HG02759 (cell line): ENCODE results near the gene URI1.
"Not testable (repeated sequence)": the region's sequence is repeated elsewhere in the genome, so short reads cannot be mapped to it uniquely, and the experiment has no call there.

Experiments used
- ATAC-seq: cut with Tn5 transposase; IDR thresholded peaks from one replicate; pipeline ENCODE4 v1.9.1; 2021; ENCODE audit warnings: mild to moderate bottlenecking, moderate library complexity; ENCODE audit not compliant: unreplicated experiment

Gene URI1

DNA sequence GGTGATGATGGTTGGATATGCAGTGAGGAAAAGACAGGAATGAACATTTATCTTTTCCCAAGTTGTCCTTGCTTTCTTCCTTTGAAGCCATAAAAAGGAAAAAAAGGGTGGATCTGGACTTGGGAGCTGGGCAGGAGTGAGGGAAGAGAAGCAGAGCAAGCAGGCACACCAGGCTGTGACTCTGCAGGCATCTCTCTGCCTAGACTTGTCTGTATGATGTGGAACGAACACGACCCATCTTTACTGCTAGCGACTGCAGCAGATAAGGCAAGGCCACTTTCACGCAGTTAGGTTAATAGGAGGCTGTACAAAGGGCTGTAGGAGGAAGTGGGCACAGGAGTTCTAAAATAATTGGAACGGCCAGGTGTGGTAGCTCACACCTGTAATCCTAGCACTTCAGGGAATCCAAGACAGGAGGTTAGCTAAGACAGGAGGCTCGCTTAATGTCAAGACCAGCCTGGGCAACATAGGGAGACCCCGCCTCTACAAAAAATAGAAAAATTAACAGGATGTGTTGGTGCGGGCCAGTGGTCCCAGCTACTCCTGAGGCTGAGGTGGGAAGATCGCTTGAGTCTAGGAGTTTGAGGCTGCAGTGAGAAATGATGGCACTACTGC lies 961 bp upstream of the URI1 start:
- no peak for ATAC-seq

DNA sequence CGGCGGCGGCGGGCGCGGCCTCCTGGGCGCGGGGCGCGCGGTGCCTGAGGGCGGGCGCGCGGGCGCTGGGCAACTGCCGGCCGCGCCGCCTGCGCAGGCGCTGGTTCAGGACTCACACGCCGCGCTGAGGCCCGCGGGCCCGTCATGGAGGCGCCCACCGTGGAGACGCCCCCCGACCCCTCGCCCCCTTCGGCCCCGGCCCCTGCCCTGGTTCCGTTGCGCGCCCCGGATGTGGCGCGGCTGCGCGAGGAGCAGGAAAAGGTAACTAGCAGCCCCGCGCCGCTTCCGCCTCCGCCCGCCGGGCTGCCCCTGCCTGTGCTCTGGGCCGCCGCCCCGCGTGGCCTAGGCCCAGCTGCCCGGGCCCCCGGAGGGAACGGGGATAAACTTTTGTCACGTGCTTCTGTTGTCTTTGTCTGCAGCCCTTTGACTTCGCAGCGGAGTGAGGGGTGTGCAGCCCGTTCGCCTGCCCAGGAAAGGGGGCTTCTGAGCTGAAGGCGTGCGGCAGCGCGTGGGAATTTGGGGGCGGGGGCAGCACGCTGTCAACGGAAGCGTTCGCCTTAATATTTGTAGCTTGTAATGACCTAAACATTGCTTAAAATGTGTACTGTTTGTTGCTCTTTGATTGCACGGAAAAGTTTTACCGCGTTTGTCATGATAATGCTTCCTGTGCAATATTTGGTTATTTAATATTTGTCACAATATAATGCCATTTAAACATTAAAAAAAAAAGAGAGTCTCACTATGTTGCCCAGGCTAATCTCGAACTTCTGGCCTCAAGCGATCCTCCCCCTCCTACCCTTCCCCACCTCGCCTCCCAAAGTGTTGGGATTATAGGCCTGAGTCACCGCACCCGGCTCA lies 594 bp downstream of the URI1 start:
- peak; percentile 81 for ATAC-seq

DNA sequence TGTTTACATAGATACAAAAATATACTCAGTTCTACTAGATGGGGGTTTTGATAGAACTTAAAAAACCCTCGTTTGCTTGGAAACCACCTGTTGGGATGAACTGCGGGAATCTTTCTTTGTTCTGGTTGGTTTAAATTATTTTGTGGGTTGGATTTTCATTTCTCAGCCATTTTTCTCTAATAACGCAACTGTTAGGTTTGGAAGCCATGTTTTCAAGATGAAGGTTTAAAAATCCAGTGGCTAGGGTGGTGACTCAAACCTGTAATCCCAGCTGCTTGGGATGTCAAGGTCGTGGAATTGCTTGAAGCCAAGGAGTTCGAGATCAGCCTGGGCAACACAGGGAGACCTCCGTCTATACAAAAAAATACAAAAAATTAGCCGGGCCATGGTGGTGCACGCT lies 1.6 kb downstream of the URI1 start:
- ATAC-seq = no peak

DNA sequence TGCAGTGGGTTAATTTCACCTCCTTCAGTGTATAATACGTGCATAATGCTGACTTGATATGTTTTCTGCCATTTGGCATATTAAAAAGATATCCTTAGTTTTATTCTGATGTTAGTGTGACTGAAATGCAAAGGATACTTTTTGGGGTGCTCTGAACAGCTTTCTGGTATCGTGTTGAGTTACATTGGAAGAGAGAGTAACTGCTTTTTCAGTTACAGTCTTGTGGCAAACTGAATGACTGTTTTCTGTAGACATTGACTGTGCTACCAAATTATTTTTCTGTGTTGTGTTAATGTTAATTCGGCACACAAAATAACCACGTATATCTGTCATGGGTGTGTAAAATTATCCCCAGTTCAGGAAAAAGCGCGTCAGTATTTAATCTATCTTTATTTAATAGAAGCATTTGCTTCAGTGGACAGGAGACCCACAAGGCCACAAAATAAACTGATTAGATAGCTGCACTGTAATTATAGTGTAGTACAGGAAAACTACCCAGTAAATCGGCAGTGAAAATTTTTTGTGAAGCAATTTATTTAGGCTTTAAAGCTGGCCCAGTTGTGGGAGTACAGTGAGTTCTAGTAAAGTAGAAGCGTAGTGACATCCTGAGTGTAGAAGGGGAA lies 2.5 kb downstream of the URI1 start:
- no peak for ATAC-seq

DNA sequence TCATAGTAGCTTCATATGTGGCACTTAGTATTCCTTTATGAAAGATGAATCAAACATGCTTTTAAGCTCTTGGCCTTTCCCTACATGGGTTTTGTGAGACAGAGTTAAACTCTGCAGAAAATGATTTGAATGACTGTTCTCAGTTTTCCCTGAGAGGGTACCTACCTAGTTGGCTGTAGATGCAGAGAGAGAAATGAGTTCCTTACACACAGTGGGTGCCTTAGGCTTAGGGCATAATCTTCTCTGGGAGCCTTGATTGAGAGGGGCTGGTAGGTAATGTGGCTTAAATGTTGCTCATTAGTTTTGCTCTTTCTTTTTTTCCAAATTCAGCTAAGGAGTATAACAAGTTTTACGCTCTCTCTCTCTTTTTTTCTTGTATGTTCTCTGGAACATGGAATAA lies 3.0 kb downstream of the URI1 start:
- no peak for ATAC-seq

DNA sequence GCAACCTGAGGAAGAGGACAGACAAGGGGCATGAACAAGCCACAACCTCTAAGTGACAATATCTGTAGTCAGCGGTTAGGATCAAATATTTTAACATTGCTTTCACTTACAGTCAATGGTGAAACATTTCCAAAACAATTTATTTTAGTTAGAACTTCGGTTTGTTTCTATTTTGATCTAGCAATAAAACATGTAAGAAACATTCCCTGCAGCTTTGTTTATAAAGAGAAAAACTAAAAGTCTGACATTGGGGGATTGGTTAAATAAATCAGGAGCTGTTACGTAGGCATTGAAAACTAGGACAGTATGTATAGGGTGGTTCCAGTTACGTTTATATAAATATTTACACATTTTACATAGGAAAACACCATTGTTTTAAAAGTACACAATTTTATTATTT lies 3.4 kb downstream of the URI1 start:
- no peak for ATAC-seq

DNA sequence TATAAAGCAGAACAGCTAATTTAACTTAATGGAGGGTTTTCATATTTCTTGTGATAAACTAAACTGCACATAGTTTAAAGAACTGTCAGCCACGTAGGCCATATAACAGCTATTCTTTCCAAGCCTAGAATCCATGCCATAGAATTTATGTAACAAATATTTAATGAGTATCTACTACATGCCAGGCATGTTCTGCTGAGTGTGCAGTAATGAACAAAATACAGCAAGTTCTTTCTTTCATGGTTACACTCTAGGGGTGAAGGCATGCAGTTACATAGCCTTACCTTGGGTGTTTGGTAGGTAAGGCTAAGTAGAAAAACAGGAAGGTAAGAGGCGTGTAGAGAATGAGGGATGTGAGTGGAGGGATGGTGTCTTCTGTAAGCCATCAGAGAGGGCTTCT lies 4.6 kb downstream of the URI1 start:
- no peak for ATAC-seq

DNA sequence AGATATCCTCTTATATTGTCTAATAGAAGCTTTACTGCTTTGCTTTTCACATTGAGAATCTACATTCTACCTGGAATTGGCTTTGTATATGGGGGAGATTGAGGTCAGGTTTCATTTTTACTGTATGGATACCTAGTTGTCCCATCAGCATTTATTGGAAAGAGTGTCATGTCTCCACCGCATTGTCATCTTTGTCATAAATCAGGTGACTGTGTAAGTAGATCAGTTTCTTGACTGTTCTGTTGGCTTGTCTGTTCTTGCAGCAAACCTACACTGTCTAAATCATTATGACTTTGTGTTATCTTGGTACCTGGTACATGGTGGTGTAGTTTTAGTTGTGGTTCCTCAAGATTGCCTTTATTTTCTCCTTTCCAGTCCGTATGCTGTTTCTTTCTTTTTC lies 5.8 kb downstream of the URI1 start:
- ATAC-seq = no peak

DNA sequence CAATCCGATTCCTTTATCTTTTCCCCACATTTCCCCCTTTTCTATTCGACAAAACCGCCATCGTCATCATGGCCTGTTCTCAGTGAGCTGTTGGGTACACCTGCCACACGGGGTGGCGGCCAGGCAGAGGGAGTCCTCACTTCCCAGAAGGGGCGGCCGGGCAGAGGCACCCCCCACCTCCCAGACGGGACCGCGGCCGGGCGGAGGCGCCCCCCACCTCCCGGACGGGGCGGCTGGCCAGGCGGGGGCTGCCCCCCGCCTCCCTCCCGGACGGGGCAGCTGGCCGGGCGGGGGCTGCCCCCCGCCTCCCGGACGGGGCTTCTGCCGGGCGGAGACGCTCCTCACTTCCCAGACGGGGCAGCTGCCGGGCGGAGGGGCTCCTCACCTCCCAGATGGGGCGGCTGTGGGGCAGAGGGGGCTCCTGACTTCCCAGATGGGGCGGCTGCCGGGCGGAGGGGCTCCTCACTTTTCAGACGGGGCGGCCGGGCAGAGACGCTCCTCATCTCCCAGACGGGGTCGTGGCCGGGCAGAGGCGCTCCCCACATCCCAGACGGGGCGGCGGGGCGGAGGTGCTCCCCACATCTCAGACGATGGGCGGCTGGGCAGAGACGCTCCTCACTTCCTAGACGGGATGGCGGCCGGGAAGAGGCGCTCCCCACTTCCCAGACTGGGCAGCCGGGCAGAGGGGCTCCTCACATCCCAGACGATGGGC lies 6.9 kb downstream of the URI1 start:
- not testable (repeated sequence) for ATAC-seq

DNA sequence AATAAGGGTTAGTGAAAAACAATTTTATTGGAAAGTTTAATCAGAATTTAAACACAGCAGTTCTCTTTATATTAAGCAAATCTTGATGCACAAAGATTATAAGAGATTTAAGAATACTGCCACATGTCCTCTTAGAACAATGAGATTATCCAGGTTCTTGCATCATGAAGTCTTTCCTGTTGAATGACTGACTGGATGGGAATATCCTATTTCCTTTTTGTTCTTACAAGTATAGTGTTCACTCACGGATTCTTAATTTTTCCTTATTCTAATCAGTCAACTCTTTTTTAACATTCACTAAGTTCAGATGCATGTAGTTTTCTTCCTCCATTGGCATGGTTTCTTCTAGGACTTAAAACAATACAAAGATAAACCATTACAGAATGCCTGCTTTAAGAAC lies 10.1 kb downstream of the URI1 start:
- no peak for ATAC-seq

DNA sequence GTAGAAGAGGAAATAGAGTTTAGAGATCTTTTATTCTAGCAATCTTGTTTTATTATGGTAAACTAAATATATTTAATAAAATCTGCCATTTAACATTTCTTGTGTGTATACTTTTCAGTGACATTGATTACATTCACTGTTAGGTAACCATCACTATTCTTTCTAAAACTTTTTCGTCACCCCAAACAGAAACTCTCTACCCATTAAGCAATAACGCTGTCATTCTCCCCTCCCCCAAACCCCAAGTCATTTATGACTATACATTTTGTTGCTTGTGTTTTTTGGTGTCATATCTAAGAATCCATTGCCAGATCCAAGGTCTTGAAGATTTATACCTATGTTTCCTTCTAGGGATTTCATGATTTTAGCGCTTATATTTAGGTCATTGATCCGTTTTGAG lies 10.6 kb downstream of the URI1 start:
- no peak for ATAC-seq

DNA sequence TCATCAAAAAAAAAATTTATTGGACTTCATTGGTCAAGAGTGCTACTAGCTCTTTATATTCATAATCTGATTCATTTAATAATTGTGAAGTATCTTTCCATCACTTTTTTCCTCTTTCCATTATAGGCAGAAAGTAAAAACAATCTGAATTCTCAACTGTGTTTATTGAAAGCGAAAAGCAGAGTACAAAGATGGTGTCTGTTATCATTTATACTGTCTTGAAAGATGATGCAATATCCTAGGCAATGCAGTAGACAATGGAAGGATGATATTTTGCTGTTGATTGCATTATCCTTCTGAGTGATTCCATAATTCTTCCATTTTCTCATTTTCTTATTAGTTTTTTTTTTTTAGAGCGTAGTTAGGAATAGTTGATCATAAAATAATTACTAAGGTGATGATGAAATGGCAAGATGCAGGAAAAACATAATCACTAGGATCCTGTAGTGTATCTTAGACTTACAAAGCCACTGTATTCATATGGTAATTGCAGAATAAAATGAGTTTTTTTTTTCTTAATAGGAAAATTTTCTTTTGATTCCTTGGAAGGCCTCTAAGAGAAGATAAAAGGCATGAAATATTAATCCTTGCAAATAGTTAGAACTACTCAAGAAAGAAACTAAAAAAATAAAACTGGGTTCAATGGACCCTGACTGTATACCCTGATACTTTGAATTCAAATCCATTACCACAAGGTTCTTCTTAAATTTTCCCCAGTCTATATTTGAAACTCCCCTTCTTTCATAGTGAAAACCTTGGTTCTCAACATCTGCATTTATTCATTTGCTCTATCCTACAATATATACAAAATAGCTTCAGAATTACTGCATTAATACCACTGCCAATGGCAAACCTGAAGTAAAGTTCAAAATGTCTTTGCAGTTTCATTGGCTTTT lies 11.6 kb downstream of the URI1 start:
- no peak for ATAC-seq

DNA sequence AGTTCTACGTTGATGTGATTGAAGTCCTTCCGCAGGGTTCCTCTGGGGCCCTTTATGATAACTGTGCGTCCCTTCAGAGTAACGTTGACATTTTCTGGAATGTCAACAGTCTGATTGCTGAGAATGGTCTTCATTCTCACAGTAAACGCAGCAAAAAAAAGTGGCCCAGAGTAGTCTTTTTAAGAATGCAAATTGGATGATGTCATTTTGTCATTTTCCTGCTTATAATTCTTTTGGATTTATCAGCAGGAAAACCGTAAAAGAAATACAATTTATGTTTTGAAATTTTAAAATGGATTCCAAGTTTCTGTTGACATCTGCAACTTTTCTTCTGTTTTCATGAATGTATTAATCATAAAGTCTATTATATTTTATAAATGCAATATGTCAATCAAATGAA lies 14.8 kb downstream of the URI1 start:
- ATAC-seq = no peak

DNA sequence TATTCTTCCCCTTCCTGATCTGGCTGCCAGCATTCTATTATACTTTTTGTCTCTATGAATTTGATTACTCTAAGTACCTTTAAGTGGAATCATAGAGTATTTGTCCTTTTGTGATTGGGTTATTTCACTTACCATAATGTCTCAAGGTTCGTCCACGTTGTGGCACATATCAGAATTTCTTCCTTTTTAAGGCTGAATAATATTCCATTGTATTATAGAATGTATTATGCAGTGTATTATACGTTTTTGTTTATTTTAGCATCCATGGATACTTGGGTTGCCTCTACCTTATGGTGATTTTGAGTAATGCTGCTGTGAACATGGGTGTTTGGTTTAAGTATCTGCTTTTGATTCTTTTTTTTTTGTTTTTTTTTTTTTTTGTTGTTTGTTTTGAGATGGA lies 19.3 kb downstream of the URI1 start:
- ATAC-seq = no peak

DNA sequence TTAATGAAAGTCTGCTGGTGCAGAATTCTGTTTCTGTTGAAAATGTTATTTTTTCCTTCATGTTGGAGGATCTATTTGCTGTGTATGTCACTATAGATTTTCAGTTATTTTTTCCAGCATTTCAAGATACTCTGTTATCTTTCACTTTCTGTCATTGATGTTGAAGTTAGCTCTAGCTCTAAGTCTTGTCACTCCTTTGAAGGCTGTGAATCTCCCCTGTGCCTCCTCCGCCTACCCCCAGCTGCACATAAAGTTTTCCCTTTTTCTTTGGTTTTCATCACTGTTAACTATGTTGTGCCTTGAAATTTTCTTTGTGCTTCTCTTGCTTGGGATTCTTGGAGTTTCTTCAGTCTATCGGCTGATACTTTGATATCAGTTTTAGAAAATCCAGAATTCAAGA lies 20.8 kb downstream of the URI1 start:
- no peak for ATAC-seq

DNA sequence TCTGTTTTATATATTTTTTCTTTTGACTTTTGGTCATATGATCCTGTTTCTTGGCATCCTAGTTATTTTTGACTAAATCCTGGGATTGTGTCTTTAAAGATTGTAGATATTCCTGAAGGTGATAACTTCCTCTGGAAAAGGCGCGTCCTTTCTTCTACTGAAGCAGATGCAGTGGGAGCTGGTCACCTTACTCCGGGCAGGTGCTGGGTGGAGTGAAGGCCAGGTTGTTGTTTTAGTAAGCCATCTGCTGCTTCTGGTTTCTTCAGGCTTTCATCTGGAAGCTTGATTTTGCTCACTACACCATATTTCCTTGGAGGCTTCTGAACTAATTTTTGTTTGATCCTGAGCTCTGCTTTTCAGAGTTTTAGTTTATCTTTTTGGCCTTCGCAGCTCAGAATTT lies 21.5 kb downstream of the URI1 start:
- no peak for ATAC-seq

DNA sequence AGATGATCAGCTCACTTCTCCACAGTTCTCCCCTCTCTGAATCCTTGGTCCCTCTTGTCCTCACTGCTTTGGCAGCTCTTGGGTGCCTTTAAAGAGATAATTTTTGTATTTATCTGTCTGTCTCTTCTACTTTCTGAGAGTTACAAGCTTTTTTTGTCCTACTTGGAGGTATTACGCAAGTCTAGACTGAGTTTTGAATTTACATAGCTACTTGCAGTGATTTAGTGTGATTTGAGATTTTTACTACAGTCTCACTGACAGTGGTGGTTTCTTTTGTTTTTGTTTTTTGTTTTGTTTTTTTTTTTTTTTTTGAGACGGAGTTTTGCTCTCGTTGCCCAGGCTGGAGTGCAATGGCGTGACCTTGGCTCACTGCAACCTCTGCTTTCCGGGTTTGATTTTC lies 22.1 kb downstream of the URI1 start:
- ATAC-seq = no peak

DNA sequence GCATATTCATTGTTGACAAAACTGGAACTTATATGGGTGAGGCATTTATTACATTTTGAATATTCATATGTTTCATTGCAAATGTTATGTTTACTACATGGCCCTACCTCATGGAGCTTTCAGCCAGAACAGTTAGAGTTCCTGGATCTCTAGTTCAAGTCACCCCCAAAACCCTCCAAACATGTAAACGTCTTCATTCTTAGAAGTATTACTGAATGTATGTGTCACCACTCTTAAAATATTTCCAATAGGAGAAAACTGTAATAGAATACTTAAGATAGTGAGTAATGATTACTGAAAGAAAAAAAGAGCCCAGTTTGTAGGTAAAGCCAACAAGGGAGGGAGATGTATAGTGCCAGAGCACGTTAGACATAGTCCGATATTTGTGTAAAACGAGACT lies 23.5 kb downstream of the URI1 start:
- ATAC-seq = no peak

DNA sequence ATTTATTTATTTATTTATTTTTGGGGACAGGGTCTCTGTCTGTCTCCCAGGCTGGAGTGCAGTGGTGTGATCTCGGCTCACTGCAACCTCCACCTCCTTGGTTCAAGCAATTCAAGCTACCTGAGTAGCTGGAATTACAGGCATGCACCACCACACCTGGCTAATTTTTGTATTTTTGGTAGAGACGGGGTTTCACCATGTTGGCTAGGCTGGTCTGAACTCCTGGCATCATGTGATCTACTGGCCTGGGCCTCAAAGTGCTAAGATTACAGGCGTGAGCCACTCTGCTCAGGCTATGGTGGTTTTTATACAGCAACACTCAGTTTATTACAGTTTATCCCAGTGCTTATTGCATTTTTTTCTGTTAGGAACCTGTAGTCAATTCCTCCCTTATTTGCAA lies 24.1 kb downstream of the URI1 start:
- not testable (repeated sequence) for ATAC-seq

DNA sequence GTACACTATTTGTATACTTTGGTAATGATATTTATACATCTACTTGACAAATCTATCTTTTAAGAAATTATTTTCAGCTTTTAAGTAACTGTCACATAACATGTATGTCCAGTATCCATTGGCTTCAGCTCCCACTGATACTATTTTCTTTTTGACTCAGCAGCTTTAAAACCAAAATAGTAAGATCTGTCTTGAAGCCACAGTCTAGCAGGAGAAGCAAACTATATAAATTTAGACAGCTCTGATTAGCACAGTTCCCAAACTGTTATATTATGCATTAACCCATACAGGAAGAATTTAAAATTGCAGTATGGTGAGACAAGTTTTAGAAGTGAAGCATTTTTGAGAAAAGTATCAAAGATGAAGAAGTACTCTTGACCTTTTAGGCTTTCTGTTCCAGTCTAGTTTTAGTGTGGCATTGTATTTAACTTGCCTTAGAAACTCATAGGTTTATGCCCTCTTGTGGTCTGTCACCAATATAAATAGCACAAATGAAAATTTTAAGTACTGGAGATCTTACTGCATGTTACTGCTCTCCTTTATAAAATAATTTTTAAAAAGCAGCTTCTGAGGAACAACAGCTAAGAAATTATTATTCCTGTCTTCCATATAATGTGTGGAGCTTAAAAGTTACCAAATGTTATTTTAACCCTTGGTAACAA lies 24.7 kb downstream of the URI1 start:
- ATAC-seq = no peak
